Skin epidermis (tissue), 12 donors: Measurements from ENCODE around the gene TBC1D20.

Source experiments
- H3K27ac ChIP-seq, 21 experiments: fragments of 200-600 bp; sonication (generic) in 11 of 21; one replicate each; pipeline ENCODE4 v1.5.0; 2020; ENCODE audit warnings: mild to moderate bottlenecking in 3 of 21, inconsistent platforms in 2 of 21, moderate library complexity in 2 of 21
- H3K4me3 ChIP-seq, 7 experiments: fragments of 200-600 bp; sonication (generic) in 2 of 7; one replicate each; pipeline ENCODE4 v1.5.0; 2020; ENCODE audit warnings: inconsistent platforms in 2 of 7, mild to moderate bottlenecking in 2 of 7, moderate library complexity in 1 of 7

Gene TBC1D20

DNA sequence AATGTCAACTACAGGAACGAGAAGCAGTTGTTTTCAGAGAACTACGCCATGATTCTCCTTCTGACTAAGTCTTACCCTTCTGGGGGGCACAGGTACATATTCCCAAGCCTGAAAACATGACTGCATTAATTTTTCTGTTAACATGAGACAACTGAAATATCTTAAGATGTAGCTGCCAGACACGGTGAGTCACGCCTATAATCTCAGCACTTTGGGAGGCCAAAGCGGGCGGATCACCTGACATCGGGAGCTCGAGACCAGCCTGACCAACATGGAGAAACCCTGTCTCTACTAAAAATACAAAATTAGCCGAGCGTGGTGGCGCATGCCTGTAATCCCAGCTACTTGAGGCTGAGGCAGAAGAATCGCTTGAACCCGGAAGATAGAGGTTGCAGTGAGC lies 21.7 kb downstream of the TBC1D20 start:
- H3K27ac ChIP-seq = no peak overlapping the region
- H3K4me3 ChIP-seq = no peak overlapping the region

DNA sequence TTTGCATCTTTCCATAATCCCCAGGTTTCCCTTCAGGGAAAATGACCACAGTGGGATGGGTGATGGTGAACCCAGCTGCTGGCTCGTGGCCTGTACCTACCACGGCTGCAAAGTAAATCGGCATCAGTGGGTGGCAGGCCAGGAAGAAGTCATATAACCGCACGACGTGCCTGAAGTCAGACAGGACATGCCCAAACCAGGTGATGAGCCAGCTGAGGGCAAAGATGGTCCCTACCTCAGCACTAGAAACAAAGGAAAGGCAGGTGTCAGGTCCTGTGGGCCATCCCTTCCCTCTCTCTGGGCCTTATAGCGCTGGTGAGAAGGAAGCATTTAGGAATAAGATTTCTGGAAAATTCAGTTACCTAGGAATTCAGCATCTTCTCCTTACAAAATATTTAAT lies 22.2 kb downstream of the TBC1D20 start:
- H3K4me3 ChIP-seq = no peak overlapping the region

DNA sequence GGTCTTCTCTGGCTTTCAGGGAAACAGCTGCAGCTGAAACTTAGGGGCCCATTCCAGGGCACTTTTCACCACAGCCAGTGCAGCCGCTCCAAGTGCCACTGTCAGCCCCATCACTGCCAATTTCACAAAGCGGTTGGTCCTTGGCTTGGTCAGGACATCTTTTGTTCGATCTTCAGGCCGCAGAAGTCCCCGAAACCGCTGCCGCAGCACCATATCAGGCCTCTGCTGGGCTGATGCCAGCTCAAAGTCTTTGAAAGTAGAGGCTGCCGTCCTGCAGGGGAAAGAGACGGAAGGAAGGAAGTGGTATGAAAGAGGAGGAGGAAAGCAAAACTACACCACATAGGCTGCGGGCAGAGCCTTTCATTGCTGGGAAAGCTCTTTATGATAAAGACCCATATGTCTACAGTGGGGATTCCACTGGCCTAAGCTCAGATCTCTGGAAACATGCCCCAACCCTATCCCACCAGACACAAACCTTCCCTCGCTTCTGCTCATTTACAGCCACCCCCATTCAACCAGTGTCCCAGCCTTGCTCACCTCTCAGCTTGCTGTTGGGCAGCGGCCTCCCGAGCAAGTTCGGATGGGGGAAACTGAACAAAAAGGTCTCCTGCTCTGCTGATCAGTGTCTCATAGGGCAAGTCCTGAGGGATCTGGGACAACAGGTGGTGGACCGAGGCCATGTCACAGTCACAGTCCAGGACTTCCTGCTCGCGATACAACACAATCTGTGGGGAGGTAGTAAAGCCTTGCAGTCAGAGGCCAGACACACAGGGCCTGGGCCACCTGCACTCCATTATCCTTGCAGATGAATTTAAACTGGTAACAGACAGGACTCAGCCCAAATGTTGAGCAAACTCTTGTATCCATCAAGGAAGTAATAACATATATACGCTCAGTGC lies 23.5 kb downstream of the TBC1D20 start:
- peak overlapping the region in 16 of 21 experiments; percentile 3 to 81 (median 44) for H3K27ac ChIP-seq
- H3K4me3 ChIP-seq = peak overlapping the region in 1 of 7 experiments; percentile 5

More for the DNA sequence above, 22.2 kb downstream of the TBC1D20 start:
- H3K27ac ChIP-seq = peak overlapping the region in 1 of 21 experiments; percentile 81

DNA sequence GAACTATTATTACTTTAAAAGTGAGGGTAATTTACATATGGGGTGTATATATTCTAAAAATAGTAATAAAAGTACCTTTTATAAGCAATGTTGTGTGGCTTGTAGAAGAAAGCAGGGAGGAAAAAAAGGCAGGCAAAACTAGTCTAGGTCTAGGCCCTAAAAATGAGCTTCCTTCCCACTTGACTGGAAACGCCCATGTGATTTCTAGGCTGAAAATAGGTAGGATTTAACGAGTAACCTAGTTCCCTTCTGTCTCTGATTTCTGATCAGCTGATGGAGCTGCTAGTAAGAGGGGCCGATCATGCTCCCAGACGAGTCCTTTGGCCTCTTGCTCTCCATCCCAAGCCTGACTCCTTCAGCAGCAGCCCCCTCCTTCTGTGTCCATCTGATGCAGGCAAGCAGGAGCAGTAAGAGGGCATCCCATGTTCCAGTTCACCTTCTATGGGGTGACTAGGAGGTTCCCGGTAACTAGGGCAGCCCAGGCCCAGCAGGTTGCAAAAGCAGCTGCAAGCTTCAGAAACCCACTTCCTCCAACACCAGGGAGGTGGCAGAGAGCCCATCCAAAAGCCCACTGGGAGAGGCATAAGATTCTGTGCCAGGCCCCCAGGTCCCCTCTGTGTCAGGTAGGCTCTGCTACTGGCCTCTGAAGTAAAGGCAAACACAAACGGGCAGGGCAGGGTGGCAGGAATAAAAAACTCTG lies 24.4 kb downstream of the TBC1D20 start:
- H3K4me3 ChIP-seq = peak overlapping the region in 1 of 7 experiments; percentile 5
- peak overlapping the region in 15 of 21 experiments; percentile 3 to 81 (median 47) for H3K27ac ChIP-seq

DNA sequence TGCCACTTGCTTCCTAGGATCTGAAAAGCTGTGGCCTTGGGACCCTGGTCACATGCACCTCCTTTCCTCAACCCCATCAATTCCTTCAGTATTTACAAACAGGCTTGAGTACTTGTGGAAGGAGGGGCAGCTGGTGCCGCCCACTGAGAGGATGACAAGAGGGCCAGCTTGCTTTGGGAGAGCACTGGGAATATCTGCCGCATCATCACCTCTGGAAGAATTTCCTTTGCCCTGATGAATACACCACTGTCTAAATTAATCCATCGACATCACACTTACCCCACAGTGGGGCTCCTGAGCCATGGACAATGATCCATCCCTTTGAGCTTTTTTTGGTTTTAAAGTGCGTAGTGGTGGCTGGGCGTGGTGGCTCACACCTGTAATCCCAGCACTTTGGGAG lies 25.9 kb downstream of the TBC1D20 start:
- peak overlapping the region in 1 of 21 experiments; percentile 17 for H3K27ac ChIP-seq

DNA sequence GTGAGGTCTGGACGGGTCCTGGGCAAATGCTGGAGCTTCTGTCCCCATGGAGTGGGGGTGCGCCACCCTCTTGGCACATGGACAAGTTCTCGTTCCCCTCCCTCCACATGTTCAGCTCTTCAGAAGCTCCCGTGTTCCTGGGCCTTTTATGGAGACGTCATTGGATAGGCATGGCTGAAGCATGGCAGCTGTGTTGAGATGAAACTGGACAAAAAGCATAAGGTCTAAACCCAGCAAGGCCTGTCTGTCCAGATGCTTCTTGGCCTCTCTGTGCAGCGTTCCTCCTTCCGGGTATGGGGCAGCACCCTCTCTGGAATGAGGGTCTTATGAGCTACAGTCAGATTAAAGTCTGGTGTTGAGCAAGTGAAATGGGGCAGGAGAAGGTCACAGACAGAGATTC lies 26.8 kb downstream of the TBC1D20 start:
- Histone ChIP-seq H3K4me3 (no peak overlapping the region), H3K27ac (no peak overlapping the region)

More for the DNA sequence above, 25.9 kb downstream of the TBC1D20 start:
- H3K4me3 ChIP-seq = no peak overlapping the region

DNA sequence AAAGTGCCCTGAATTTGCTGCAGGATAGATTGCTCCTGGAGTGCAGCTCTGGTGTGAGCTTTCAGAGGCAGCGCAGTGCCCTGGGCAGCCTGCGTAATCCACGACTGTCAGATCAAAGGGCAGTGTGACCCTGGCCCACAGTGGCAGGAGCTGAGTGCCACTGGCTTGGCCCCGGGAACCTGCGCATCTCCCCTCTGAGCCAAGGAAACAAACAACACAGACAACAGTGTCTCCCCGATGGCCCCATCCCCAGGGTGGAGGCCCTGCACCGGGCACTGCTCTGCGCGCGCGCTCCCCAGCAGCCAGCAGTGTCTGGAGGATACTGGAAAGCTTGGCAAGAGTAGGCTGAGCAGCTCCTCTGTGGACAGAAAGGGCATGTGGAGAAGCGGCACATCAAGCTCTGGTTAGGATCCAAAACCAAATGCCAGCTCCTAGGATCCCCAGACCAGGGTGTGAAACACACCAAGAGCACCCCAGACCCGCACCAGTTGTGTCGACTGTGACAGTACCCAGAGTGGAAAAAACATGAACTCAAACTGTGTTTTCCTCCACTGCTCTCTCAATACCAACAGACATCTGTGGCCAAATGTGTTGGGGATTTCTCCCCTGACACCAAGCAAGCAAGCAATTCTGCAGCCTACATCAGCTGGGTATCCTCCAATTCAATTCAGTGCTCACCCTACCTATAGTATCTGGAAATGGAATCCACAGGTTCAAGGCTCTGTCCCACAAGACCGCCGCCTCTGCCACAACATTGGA lies 27.5 kb downstream of the TBC1D20 start:
- Histone ChIP-seq H3K4me3 (no peak overlapping the region), H3K27ac (peak overlapping the region in 3 of 21 experiments; percentile 5 to 42 (median 42))

DNA sequence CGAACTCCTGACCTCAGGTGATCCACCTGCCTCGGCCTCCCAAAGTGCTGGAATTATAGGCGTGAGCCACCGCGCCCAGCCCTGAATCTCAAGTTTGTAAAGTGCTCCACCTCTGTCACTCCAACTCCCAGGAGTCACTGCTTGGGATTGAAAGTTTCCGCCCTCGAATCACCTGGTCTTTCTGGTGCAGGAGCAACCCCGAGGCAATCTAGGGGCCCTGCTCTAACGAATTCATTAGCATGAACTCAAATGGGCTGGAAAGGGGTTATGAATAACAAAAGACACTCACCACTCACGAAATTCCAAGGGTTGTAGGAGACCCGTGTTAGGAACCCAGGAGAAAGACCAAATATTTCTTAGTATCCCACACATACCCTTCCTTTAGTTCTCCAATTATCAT lies 28.1 kb downstream of the TBC1D20 start:
- Histone ChIP-seq H3K4me3 (no peak overlapping the region), H3K27ac (peak overlapping the region in 3 of 21 experiments; percentile 42 to 72 (median 63))

DNA sequence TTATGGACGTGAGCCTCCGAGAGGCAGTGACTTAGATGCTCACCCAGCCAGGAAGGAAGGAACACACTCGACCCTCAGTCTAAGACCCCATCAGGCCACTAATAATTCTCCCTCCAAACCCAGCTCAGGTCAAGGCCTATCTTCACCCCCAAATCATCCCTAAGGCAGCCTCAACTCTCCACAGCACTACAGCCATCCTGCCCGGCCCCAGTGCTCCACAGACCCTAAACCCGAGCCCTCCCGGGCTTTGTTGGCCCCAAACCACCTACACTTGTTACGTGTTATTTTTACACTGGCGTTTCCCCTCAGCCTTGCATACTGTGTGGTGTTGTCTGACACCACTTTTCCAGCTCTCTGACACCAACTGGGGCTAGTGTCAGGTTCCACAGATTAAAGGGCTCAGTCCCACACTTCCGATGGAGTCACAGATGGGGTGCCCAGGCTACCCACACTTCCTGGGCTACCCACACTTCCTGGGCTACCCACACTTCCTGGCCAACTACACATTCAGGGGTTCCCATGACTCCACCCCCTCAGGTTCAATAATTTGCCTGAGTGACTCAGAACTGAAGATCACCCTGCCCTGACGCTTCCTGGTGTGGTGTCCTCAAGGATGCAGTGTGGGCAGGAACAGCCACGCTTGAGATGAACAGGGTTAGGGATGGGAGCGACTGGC lies 28.9 kb downstream of the TBC1D20 start:
- Histone ChIP-seq H3K4me3 (no peak overlapping the region), H3K27ac (peak overlapping the region in 9 of 21 experiments; percentile 11 to 72 (median 42))

DNA sequence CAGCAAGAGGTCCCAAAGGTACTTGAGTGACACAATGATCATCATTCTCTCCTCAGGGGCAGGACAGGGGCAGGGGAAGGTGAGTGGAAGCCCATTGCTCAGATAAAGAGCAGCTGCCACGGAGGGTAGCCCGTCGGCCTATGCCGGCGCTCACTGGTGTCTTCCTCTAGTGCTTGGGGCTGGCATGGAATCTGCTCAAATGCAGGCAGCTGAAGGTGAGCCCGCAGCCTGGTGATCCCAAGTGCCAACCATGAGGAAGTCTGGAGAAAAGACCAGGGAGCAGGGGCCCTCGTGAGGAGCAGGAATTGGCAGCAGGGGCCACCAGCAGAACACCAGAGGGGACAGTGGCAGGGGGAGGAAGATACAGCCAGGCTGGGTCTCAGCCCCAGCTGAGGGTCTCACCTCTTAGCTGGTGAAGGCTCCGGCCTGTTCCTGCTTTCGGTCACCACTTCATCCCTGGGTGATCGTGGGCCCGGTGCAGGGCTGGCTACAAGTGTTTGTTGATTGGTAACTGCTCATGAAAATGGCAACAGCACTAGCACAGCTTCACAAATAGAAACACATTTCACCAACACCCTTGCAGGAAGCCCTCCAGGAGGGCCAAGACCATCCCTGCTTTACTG lies 29.5 kb downstream of the TBC1D20 start:
- Histone ChIP-seq H3K27ac (peak overlapping the region in 9 of 21 experiments; percentile 11 to 72 (median 42)), H3K4me3 (no peak overlapping the region)

DNA sequence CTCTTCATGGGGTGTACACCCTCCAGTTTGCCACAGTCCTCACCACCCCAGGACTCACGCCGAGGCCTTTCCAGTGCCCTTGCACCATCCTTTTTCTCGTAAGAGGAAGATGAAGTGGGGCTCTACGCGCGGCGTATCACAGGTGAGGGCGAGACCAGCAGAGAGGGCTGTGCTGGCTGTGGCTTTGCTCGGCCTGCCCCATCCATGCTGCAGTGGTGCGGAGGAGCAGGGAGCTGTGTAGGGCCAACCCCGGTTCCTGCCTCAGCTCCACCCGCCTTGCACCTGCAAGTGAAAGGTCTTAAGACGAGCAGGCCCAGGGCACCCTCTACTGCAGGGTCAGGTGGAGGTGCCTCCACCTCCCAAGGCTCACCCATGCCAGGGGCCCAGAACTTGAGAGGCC lies 30.1 kb downstream of the TBC1D20 start:
- no peak overlapping the region for H3K4me3 ChIP-seq
- H3K27ac ChIP-seq = peak overlapping the region in 1 of 21 experiments; percentile 63

DNA sequence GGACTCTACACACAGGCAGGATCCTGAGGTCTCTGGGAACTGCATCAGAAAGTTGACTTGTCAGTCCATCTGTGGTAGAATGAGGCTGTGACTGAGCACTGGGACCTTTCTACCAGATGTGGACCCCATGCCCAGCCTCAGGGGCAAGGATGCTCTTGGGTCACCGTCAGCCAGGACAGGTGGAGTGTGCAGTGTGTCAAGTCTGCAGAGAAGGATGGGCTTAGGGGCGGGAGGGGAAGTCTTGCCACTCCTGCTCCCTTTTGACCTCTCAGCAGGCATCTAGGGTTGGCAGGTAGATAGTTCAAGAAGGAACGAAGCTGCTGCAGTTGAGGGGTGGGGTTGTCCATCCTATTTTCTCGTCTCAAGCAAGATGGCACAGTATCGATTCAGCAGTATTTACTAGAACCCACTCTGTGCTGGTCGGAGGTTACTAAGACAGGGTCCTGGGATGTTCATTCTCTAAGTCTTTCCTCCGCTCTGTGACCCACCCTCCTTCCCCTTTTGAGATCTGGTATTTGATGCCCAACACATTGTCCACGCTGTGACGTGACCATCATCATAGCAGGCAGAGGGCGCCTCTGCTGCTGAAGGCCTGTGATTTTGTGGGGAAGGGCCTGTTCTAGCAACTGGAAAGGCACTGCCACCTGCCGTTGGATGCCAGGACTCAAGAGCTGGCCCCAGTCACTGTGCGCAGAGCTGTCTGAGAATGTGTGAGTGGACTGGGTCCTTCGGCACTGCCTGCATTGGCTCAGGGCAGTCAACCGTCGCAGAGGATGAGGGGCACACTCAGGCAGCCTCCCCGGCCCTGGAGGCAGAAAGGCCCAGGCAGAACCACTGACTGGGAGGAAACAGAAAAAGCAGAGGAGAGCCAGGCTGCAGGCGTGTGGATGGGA lies 31.1 kb downstream of the TBC1D20 start:
- Histone ChIP-seq H3K27ac (no peak overlapping the region), H3K4me3 (no peak overlapping the region)

DNA sequence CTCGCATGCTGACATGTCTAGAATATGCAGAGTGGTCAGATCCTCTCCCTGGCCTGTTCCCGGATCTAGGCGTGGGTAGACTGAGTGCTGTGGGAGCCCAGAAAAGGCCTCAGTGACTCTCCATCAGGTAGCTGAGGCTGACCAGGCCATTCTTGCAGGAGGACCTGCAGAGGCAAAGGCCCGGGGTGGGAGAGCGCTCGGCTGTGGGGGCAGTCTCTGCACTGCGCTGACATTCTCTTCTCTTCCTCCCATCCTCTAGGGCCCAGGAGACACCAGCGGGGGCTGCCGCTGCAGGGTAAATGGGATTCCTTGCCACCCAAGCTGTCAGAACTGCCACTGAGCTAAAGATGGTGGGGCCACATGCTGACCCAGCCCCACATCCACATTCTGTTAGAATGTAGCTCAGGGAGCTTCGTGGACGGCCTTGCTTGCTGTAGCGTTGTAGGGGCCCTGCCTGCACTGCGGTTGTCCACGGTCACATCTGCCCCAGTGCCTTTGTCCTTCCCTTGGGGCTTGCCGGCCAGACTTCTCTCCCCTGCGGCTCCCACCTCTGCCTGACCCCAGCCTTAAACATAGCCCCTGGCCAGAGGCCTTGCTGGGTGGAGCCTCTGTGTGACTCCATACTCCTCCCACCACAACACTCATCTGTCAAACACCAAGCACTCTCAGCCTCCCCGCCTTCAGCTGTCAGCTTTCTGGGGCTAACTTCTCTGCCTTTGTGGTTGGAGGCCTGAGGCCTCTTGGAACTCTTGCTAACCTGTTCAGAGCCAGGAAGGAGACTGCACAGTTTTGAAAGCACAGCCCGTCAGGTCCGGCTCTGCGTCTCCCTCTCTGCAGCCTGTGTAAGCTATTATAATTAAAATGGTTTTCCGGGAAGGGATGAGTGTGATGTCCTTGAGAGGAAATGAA lies 32.0 kb downstream of the TBC1D20 start:
- no peak overlapping the region for H3K4me3 ChIP-seq
- no peak overlapping the region for H3K27ac ChIP-seq

DNA sequence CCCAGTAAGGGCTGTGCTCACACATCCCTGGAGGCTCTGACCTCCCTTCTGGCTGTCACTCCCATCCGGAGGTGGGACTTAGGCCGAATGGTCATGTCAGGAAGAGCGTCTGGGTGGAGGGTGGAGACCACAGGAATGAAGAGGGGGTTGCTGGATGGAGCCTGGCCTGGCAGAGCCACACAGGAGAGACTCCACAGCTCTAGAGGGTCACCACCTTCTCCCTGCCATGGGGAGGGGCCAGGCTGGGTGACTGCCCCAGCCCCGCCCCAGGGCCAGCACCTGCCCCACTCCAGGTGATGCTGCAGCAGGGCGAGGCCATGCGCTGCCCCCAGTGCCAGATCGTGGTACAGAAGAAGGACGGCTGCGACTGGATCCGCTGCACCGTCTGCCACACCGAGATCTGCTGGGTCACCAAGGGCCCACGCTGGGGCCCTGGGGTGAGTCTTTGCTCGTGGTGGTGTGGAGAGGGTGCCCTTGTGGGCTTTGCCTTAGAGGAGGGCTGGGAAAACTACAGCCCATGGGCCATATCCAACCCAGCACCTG lies 33.6 kb downstream of the TBC1D20 start:
- Histone ChIP-seq H3K4me3 (no peak overlapping the region), H3K27ac (no peak overlapping the region)

DNA sequence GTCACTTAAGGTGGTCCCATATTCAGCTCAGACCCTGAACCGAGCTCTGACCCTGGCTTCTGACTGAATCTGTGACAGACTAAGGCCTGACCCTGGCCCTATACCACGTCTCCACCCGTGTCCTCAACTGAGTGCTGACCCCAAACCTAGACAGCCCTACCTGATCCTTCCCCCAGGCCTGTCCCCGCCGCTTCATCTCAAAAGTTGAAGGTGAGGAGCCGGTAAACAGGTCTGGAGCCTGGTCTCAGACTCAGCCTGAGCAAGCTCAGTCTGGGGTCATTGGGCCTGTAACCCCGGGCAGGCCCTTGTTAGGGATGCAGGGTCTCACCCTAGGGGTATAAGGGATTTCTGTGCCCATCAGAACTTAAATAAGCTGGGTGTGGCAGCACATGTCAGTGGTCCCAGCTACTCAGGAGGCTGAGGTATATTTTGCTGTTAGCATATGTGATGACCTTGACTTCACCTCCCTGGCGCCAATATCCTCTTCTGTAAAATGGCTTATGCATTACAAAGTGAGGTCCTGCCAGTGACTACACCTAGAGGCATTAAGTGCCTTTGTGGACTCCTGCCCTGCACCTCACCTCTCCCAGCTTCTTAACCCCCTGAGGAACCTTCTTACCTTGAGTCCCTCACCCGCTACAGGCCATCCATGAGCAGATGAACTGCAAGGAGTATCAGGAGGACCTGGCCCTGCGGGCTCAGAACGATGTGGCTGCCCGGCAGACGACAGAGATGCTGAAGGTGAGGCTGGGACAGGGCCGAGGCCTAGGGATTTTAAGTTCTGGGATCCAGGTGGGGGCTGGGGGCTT lies 34.3 kb downstream of the TBC1D20 start:
- H3K27ac ChIP-seq = no peak overlapping the region

DNA sequence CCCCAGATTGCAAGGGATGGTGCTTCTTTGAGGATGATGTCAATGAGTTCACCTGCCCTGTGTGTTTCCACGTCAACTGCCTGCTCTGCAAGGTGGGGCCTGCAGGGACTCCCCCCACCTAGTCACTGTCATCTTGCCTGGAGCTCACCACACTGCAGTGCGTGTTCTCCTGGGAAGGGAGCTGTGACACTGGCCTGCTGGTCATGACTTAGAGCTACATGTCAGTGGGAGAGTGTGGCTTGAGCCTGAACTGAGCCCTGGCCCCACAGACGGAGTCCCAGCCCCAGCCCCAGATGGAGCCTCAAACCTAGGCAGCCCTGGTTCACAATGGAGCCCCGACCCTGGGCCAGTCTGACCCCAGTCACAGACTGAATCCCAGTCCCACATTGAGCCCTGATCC lies 34.9 kb downstream of the TBC1D20 start:
- no peak overlapping the region for H3K27ac ChIP-seq
- no peak overlapping the region for H3K4me3 ChIP-seq

More for the DNA sequence above, 34.3 kb downstream of the TBC1D20 start:
- H3K4me3 ChIP-seq = no peak overlapping the region
